C4-2B (cell line): Measurements from ENCODE around the gene C10orf95.

Experiments
- H3K27ac ChIP-seq: fragments of 450-650 bp; 2 replicates; pipeline ENCODE4 v1.5.1; 2017
- ZFX ChIP-seq: fragments of 450-650 bp; IDR thresholded peaks from 2 replicates; pipeline ENCODE4 v1.6.1; 2017
- TF ChIP-seq, protein P1 (sequence below): fragments of 450-650 bp; conservative IDR thresholded peaks from 2 replicates; pipeline ENCODE4 v1.5.1; 2017; ENCODE audit warnings: mild to moderate bottlenecking

Gene C10orf95

DNA sequence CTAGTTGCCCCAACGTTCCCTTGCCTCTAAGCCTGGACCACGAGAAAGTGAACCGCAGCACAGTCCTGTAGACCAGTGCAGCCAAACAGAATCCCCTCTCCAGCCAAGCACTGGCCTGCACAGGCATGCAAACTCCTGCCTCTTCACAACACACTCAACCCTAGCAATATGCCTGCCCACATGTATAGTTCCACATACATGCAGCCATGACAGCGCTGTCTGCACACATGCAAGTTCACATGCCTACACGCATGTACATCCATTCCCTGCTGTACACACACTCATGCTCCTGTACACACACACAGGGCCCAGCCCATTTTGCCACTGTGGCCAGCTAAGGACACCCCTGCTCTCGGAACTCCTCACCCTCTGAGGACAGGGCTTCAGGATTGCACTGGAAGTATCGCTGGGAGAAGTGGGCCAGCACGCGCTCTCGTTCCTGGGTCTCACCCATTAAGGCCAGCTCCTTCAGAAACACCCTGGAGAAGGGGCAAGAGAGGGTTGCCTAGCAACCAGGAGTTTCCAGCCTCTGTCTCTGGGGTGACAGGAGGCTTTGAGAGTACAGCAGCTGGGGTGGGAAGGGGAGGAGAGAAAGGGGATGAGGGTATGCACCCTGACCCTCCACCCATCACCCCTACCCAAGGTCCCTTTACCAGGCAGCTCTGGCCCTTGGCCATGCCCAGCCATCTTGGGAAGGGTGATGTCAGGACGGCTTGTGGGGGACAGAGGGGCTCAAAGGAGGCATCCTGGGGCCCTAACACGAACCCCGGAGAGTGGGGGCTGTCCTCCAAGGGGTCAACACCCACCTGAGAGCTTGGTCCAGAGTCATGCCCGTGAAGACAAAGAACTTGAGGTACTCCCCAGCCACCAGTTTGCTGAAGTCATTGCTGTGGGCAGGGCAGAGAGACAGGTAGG lies 39.7 kb downstream of the C10orf95 start:
- TF ChIP-seq, protein P1, sequence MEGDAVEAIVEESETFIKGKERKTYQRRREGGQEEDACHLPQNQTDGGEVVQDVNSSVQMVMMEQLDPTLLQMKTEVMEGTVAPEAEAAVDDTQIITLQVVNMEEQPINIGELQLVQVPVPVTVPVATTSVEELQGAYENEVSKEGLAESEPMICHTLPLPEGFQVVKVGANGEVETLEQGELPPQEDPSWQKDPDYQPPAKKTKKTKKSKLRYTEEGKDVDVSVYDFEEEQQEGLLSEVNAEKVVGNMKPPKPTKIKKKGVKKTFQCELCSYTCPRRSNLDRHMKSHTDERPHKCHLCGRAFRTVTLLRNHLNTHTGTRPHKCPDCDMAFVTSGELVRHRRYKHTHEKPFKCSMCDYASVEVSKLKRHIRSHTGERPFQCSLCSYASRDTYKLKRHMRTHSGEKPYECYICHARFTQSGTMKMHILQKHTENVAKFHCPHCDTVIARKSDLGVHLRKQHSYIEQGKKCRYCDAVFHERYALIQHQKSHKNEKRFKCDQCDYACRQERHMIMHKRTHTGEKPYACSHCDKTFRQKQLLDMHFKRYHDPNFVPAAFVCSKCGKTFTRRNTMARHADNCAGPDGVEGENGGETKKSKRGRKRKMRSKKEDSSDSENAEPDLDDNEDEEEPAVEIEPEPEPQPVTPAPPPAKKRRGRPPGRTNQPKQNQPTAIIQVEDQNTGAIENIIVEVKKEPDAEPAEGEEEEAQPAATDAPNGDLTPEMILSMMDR = no peak
- no peak for TF ChIP-seq ZFX
- no peak overlapping the region for H3K27ac ChIP-seq

DNA sequence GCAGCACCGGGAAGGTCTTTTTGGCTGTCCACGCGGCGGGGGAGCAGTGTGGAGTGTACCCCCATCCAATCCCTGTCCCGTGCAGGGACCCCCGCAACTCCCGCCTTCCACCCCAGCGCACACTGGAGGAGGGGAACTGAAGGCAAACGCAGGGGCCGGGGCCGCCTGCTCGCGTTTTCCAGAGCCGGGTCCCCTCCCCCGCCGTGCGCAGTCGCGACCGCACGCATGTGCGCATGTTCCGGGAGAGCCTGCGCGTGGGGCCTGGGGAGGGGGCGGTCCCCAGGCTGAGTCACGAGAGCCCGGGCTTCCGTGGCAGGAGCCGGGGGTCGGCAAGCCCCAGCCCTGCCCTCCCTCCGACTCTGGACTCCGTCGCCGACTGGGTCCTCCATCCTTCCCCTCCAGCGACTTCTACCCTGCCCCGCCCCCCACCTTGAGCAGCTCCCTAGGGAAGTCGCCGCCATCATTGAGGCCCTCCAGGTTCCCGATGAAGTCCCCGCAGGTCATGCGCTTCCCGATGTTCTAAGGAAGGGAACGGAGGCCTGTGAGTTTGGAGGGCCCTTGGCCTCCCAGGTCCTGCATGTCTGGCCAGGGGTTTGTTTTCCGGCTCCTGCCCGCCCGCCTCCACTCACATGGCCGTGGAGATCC lies 40.8 kb downstream of the C10orf95 start:
- no peak for TF ChIP-seq ZFX
- peak overlapping the region; percentile 11; the same call in 1 of the 2 replicates for H3K27ac ChIP-seq

DNA sequence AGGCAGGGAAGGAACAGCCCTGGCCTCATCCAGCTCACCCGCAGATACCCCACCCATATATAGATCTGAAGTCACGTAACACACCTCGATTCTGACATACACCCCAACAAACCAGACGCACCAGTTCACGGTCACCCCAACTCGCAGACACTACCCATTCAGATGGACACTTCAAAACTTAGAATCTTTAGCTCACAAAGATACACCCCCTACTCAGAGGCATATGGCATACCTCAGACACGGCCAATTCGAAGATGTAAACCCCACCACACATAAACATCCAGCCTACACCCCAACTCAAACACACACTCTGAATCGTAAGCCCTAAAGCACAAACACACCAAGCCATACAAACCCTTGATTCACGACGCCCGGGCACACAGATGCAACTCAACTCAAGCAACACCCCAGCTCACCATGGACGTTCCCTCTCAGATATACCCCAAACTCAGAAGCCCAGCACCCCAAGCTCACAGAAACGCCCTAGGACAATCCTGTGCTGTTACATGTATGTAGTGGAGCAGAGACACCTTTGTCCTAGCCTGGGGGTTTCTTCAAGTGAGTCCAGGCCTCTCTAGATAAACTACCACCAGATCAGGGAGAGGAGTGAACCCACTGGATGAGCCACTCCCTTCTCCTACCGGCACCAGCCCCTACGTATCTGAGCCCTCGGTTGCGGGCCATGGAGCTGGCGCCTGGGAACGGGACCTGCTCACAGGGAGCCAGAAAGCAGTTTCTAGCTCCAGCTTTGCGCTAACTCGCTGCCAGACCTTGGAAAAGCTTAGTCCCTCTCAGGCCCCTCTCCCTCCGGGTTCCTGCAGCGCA lies 41.5 kb downstream of the C10orf95 start:
- H3K27ac ChIP-seq = peak overlapping the region; percentile 11; the same call in 1 of the 2 replicates
- no peak for TF ChIP-seq ZFX
- TF ChIP-seq, protein P1 = no peak

DNA sequence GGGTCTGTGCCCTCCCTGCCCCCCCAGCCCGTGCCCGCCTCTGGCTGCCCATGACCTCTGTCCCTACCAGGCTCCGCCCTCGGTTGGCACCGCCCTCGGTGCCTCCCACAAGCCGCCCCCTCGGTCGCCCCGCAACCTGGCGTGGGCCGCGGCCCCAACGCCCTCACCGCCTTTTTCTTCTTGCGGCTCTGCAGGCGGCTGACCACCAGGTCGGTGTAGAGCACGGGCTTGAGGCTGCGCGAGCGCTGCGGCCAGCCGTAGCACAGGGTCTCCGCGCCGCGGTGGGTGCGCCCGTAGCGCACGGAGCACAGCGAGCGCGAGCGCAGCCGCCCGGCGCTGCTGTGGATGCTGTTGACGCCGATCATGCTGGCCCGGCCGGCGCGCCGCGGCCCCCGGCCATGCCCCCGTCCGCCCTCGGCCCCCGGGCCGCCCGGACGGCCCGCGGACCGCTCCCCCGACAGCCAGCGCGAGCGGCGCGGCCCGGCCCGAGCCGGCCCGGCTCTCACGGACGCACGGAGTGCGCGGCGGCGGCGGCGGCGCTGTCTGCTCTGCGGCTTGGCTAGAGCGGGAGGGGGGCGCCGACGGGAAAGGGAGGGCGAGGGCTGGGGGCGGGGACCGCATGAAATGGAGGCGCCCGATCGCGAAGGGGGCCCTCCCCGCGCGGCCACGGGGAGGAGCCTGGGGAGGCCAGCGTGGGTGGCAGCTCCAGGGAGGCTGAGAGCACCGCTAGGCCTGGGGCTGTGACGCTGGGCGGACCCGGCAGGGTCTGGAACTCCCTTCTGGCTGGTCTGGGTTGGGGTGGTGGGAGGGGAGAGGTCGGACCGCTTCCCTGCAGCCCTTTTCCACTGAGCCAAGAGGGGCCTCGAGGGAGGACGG lies 42.4 kb downstream of the C10orf95 start:
- no peak overlapping the region for H3K27ac ChIP-seq

DNA sequence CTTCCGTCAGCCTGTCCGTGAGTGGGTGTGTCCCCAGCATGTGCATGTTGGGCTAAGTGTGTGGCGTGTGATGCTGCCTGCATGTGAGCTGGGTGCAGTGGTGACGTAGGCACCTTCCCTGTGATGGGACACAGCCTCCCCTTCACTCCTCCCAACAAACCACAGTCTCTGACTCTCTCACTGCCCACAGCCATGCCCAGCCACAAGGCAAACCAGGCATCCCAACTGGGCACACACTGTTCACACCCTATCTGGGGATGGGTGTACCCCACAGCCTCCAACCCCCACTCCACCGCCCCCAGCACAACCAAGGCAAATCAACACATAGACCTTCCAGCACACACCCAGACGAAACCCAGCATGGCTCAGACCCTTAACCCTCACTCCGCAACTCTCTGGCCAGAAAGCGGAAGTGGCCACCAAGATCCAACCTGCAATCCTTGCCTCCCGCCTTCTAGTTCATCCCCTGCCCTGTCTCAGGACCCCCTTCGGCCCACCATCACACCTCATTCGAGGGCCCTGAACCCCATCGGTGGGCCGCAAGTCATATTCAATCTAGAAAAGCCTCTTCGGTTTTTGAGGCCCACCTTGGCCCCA lies 43.1 kb downstream of the C10orf95 start:
- H3K27ac ChIP-seq = no peak overlapping the region
- TF ChIP-seq, protein P1 = no peak
- TF ChIP-seq ZFX = no peak

More for the DNA sequence above, 42.4 kb downstream of the C10orf95 start:
- TF ChIP-seq ZFX = no peak
- TF ChIP-seq, protein P1 = no peak

DNA sequence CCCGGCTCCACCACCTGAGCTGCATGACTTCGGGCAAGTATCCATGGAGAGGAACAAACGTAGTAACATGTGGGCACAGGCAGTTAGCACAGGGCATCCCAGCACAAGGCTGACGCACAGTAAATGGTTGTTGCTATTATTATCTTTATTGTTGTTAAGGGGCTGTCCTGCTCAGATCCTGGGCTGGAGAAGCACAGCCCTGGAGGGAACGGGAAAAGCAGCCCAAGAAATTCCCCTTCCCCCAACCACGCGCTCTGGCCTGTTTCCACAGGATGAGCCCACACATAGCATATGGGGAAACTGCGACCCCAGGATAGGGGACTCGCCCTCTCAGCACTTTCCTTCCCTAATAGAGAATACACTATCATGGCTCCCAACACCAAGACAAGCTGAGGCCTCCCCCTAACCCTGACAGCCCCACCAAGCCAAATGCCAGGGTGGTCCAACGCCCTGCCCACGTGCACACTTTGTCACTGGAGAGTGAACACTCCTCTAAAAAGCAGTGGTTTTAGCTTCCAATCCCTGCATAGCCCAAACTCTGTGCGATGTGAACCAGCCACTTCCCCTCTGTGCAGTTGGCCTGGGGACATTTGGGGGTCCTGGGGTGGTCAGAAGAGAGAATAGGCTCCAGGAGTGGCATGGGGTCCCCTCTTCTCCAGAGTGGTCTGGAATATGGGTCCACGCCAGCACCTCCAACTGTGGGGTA lies 43.8 kb downstream of the C10orf95 start:
- TF ChIP-seq, protein P1 = no peak
- no peak for TF ChIP-seq ZFX
- no peak overlapping the region for H3K27ac ChIP-seq
